Spleen (tissue), 11 donors: Measurements from ENCODE around the gene SELL. TPM values are rescaled to one million over a fixed set of nuclear protein-coding genes. Genes with fewer than 3 reads are reported as not detected.
"Not testable (repeated sequence)": the region's sequence is repeated elsewhere in the genome, so short reads cannot be mapped to it uniquely, and the experiment has no call there.

ENCODE experiments used
- DNase-seq: peaks from one replicate; pipeline ENCODE4 v3.0.0-alpha.2; 2020
- H3K27ac ChIP-seq, 8 donors: fragments of 200-600 bp; sonication (generic) in 7 of 8; 1 replicate in 4 of 8; 2 replicates in 4 of 8; pipeline versions ENCODE4 v1.5.0 to v1.8.0; 2016 to 2021; ENCODE audit warnings: inconsistent platforms in 4 of 8, mild to moderate bottlenecking in 4 of 8, moderate library complexity in 1 of 8
- H3K27me3 ChIP-seq, 7 donors: fragments of 200-600 bp; sonication (generic) in 6 of 7; replicated peaks in 1 of 7; 1 replicate in 4 of 7; 2 replicates in 3 of 7; pipeline versions ENCODE4 v1.5.0 to v1.8.0; 2016 to 2021; ENCODE audit warnings: inconsistent platforms in 3 of 7, mild to moderate bottlenecking in 1 of 7
- H3K36me3 ChIP-seq, 6 donors: fragments of 200-600 bp; sonication (generic) in 5 of 6; 1 replicate in 4 of 6; 2 replicates in 2 of 6; pipeline versions ENCODE4 v1.5.0 to v1.8.0; 2016 to 2021; ENCODE audit warnings: inconsistent platforms in 2 of 6
- H3K4me1 ChIP-seq, 6 donors: fragments of 200-600 bp; sonication (generic) in 5 of 6; 1 replicate in 3 of 6; 2 replicates in 3 of 6; pipeline versions ENCODE4 v1.5.0 to v1.8.0; 2016 to 2021; ENCODE audit warnings: inconsistent platforms in 3 of 6
- H3K4me3 ChIP-seq, 8 donors: fragments of 200-600 bp; sonication (generic) in 7 of 8; 1 replicate in 4 of 8; 2 replicates in 4 of 8; pipeline versions ENCODE4 v1.5.0 to v1.8.0; 2016 to 2021; ENCODE audit warnings: inconsistent platforms in 4 of 8, mild to moderate bottlenecking in 4 of 8, moderate library complexity in 2 of 8
- H3K9me3 ChIP-seq, 8 donors: fragments of 200-600 bp; sonication (generic) in 7 of 8; 1 replicate in 4 of 8; 2 replicates in 4 of 8; pipeline versions ENCODE4 v1.5.0 to v1.8.0; 2016 to 2021; ENCODE audit warnings: inconsistent platforms in 4 of 8
- CTCF ChIP-seq, 11 experiments: fragments of 200-600 bp in 7 of 11; fragments of 450-650 bp in 4 of 11; sonication (generic) in 4 of 11; IDR thresholded peaks in 8 of 11; conservative IDR thresholded peaks in 3 of 11; 1 replicate in 7 of 11; 2 replicates in 4 of 11; pipeline versions ENCODE4 v1.4.0 to v1.8.0; 2016 to 2021; ENCODE audit warnings: antibody characterized with exemption in 11 of 11, inconsistent platforms in 4 of 11, mild to moderate bottlenecking in 1 of 11
- POLR2A ChIP-seq, 3 donors: fragments of 450-650 bp; IDR thresholded peaks; one replicate each; pipeline ENCODE4 v1.5.1; 2017; ENCODE audit warnings: antibody characterized with exemption in 3 of 3, mild to moderate bottlenecking in 1 of 3
- POLR2AphosphoS5 ChIP-seq, 3 donors: sonication (generic); formaldehyde crosslinking; IDR thresholded peaks; one replicate each; pipeline ENCODE4 v1.5.1; 2017; ENCODE audit warnings: antibody characterized with exemption in 3 of 3
- WGBS, 5 donors: extraction: QIAGEN DNeasy Blood & Tissue Kit in 3 of 5; methylation state at CpG; one replicate each; pipeline versions ENCODE4 v1.1.5 to v1.1.7; 2013 to 2018; 5-methylcytosine and 5-hydroxymethylcytosine counted together
- intact Hi-C: fragments of 100-400 bp; cut with DNase I; formaldehyde crosslinking; loops from one replicate; pipeline ENCODE4 v1.15.0; 2023; ENCODE audit warnings: low total_unique reads
- polyA plus RNA-seq, 3 donors: library from polyadenylated mRNA; stranded (reverse); fragments of 200-250 nt; gene quantifications; one replicate each; pipeline ENCODE4 v1.2.1, GENCODE V29; 2013
- total RNA-seq, 7 donors: library from RNA; depleted of rRNA in 3 of 7; stranded (reverse); fragments of >200 nt in 3 of 7; fragmentation: NEBNext Ultra II Directional in 4 of 7; extraction: Animal tissue kit (Norgen Biotek cat#: 25700) in 4 of 7; gene quantifications; one replicate each; pipeline versions ENCODE4 v1.1.0 to v1.2.1, GENCODE V29; 2016 to 2021
- donor health status: healthy with polysubstance abuse.
- donor health status: DM: no; HTN: no; CAD: no; lungs with moderate emphysema.
- donor health status: DM: no; HTN: no; CAD: no.
- donor health status: Bipolar disorder and iron deficiency.
- donor health status: healthy.
- donor health status: DM: no; HTN: no; CAD: no.
- donor health status: DM: yes; HTN: yes; CAD: no.

Gene SELL
- total and polyA plus RNA-seq, 10 donors, result 127 to 409 (median 165) TPM

GRCh38 chr1:169694304-169695075 lies 16.9 kb downstream of the SELL start:
- no peaks in the 10 kb centered on the region for H3K9me3 ChIP-seq
- peaks cover 64 to 100% (median 98%) of the 10 kb centered on the region in 6 donors for H3K4me1 ChIP-seq
- peak overlapping the region in 1 of 8 donors; percentile 2 for H3K4me3 ChIP-seq
- 23 to 35% (median 30%) methylated on average over 5 of the region's 5 CpGs for WGBS, 5 donors
- peaks cover 0 to 54% (median 0%) of the 10 kb centered on the region in 6 donors for H3K36me3 ChIP-seq
- H3K27me3 ChIP-seq, result no peaks in the 10 kb centered on the region
- no peak for DNase-seq
- peak overlapping the region; percentile 58 to 92 (median 80) for H3K27ac ChIP-seq
- peak in 1 of 3 donors; percentile 15 for TF ChIP-seq POLR2AphosphoS5 (IDR thresholded peaks at IDR 0.05)
- TF ChIP-seq CTCF (IDR thresholded peaks at IDR 0.05 in 8 of 11, conservative IDR thresholded peaks at IDR 0.05 in 3 of 11), result peak in 7 of 11 experiments; percentile 8 to 44 (median 20)
- no peak for TF ChIP-seq POLR2A (IDR thresholded peaks at IDR 0.05)
- intact Hi-C loops, result no loop called here

- Histone ChIP-seq H3K36me3 (peaks cover 0 to 44% (median 0%) of the 10 kb centered on the region in 6 donors), H3K27me3 (no peaks in the 10 kb centered on the region), H3K27ac (peak overlapping the region; percentile 58 to 92 (median 80)), H3K9me3 (no peaks in the 10 kb centered on the region), H3K4me1 (peaks cover 64 to 98% (median 90%) of the 10 kb centered on the region in 6 donors), H3K4me3 (peak overlapping the region in 1 of 8 donors; percentile 22)
- TF ChIP-seq CTCF (IDR thresholded peaks at IDR 0.05 in 8 of 11, conservative IDR thresholded peaks at IDR 0.05 in 3 of 11) (no peak), POLR2A (IDR thresholded peaks at IDR 0.05) (no peak), POLR2AphosphoS5 (IDR thresholded peaks at IDR 0.05) (peak in 1 of 3 donors; percentile 13)
- DNase-seq, result no peak
- 40 to 56% (median 44%) methylated on average over 4 of the region's 4 CpGs for WGBS, 5 donors
- intact Hi-C loops, result no loop called here
Measured at GRCh38 chr1:169692756-169693460, 18.5 kb downstream of the SELL start.

GRCh38 chr1:169690489-169690888 lies 20.9 kb downstream of the SELL start:
- Histone ChIP-seq H3K4me3 (no peak overlapping the region), H3K4me1 (peaks cover 42 to 79% (median 66%) of the 10 kb centered on the region in 6 donors), H3K9me3 (no peaks in the 10 kb centered on the region), H3K27ac (peak overlapping the region in 7 of 8 donors; percentile 2 to 92 (median 85)), H3K27me3 (no peaks in the 10 kb centered on the region), H3K36me3 (peaks cover 0 to 36% (median 0%) of the 10 kb centered on the region in 6 donors)
- no peak for DNase-seq
- TF ChIP-seq POLR2A (IDR thresholded peaks at IDR 0.05), result no peak
- TF ChIP-seq POLR2AphosphoS5 (IDR thresholded peaks at IDR 0.05), result no peak
- no peak for TF ChIP-seq CTCF (IDR thresholded peaks at IDR 0.05 in 8 of 11, conservative IDR thresholded peaks at IDR 0.05 in 3 of 11)
- intact Hi-C loops, result no loop called here

GRCh38 chr1:169689395-169689794 lies 22.0 kb downstream of the SELL start:
- intact Hi-C loops, result no loop called here
- Histone ChIP-seq H3K27me3 (no peaks in the 10 kb centered on the region), H3K4me1 (peaks cover 32 to 74% (median 55%) of the 10 kb centered on the region in 6 donors), H3K9me3 (no peaks in the 10 kb centered on the region), H3K36me3 (peaks cover 0 to 30% (median 0%) of the 10 kb centered on the region in 6 donors), H3K27ac (peak overlapping the region in 6 of 8 donors; percentile 2 to 92 (median 58)), H3K4me3 (no peak overlapping the region)
- no peak for DNase-seq
- 57 to 67% (median 64%) methylated on average over 2 of the region's 2 CpGs for WGBS, 5 donors
- no peak for TF ChIP-seq POLR2AphosphoS5 (IDR thresholded peaks at IDR 0.05)
- TF ChIP-seq CTCF (IDR thresholded peaks at IDR 0.05 in 8 of 11, conservative IDR thresholded peaks at IDR 0.05 in 3 of 11), result no peak
- no peak for TF ChIP-seq POLR2A (IDR thresholded peaks at IDR 0.05)

GRCh38 chr1:169688377-169688776 lies 23.0 kb downstream of the SELL start:
- H3K4me3 ChIP-seq, H3K9me3 ChIP-seq: not testable (repeated sequence)

More at GRCh38 chr1:169688377-169688776, 23.0 kb downstream of the SELL start:
- Histone ChIP-seq H3K27ac (peak overlapping the region in 2 of 8 donors; percentile 86 to 92), H3K4me1 (peaks cover 22 to 74% (median 45%) of the 10 kb centered on the region in 6 donors), H3K36me3 (peaks cover 0 to 30% (median 0%) of the 10 kb centered on the region in 6 donors)
- H3K27me3 ChIP-seq, intact Hi-C loops, DNase-seq: not testable (repeated sequence)
- WGBS, 5 donors, result 95 to 98% (median 97%) methylated on average over 5 of the region's 5 CpGs
